ENCODE results near the gene KANK4.

The KANK4 gene

GRCh38 chr1:62304515-62304914, 14.7 kb downstream of the KANK4 start:
- DNase-seq (ENCODE audit: low read depth), result no peak

- no peak for DNase-seq (ENCODE audit: low read depth)
These were observed 17.4 kb downstream of the KANK4 start for GRCh38 chr1:62301726-62302390.

GRCh38 chr1:62299426-62300200, 19.6 kb downstream of the KANK4 start:
- DNase-seq (ENCODE audit: low read depth), result no peak

GRCh38 chr1:62295921-62296491, 23.2 kb downstream of the KANK4 start:
- DNase-seq (ENCODE audit: low read depth), result no peak

GRCh38 chr1:62294261-62294660, 25.0 kb downstream of the KANK4 start:
- DNase-seq (ENCODE audit: low read depth), result no peak

GRCh38 chr1:62288662-62289061, 30.6 kb downstream of the KANK4 start:
- DNase-seq (ENCODE audit: low read depth), result no peak

- DNase-seq (ENCODE audit: low read depth), result no peak
These were observed 31.0 kb downstream of the KANK4 start for GRCh38 chr1:62288224-62288623.

GRCh38 chr1:62286786-62287224, 32.4 kb downstream of the KANK4 start:
- no peak for DNase-seq (ENCODE audit: low read depth)

GRCh38 chr1:62285984-62286785, 33.0 kb downstream of the KANK4 start:
- DNase-seq (ENCODE audit: low read depth), result no peak

- no peak for DNase-seq (ENCODE audit: low read depth)
These were observed 33.8 kb downstream of the KANK4 start for GRCh38 chr1:62285440-62285839.

- no peak for DNase-seq (ENCODE audit: low read depth)
These were observed 35.2 kb downstream of the KANK4 start for GRCh38 chr1:62283986-62284385.

- no peak for DNase-seq (ENCODE audit: low read depth)
These were observed 36.1 kb downstream of the KANK4 start for GRCh38 chr1:62282909-62283755.

- no peak for DNase-seq (ENCODE audit: low read depth)
These were observed 37.2 kb downstream of the KANK4 start for GRCh38 chr1:62281922-62282555.

GRCh38 chr1:62280960-62281465, 38.2 kb downstream of the KANK4 start:
- no peak for DNase-seq (ENCODE audit: low read depth)

- no peak for DNase-seq (ENCODE audit: low read depth)
These were observed 39.1 kb downstream of the KANK4 start for GRCh38 chr1:62280150-62280549.

- no peak for DNase-seq (ENCODE audit: low read depth)
These were observed 42.4 kb downstream of the KANK4 start for GRCh38 chr1:62276791-62277190.

- no peak for DNase-seq (ENCODE audit: low read depth)
These were observed 44.4 kb downstream of the KANK4 start for GRCh38 chr1:62274496-62275485.

GRCh38 chr1:62273953-62274352, 45.3 kb downstream of the KANK4 start:
- DNase-seq (ENCODE audit: low read depth), result no peak

- no peak for DNase-seq (ENCODE audit: low read depth)
These were observed 47.1 kb downstream of the KANK4 start for GRCh38 chr1:62271948-62272728.

Measured in stimulated activated CD8-positive, alpha-beta memory T cell treated with anti-CD3 and anti-CD28 coated beads, Interleukin-15, amount 100 ng/mL, for 24 hours (primary cell).